Subcutaneous abdominal adipose tissue (tissue), 5 donors: Measurements from ENCODE around the gene CATSPER4.

Experiments used
- H3K27ac ChIP-seq: one replicate; pipeline ENCODE4 v1.7.0; 2013; ENCODE audit warnings: low read depth, mild to moderate bottlenecking, inconsistent platforms, low read length, moderate library complexity
- H3K27me3 ChIP-seq, 5 donors: one replicate each; pipeline ENCODE4 v1.7.0; 2013; ENCODE audit warnings: low read length in 5 of 5, inconsistent platforms in 1 of 5; ENCODE audit not compliant: control insufficient read depth in 5 of 5, insufficient read depth in 4 of 5
- H3K36me3 ChIP-seq, 5 donors: one replicate each; pipeline ENCODE4 v1.7.0; 2013; ENCODE audit warnings: low read length in 5 of 5; ENCODE audit not compliant: control insufficient read depth in 5 of 5, insufficient read depth in 5 of 5
- H3K4me1 ChIP-seq, 5 donors: one replicate each; pipeline ENCODE4 v1.7.0; 2013; ENCODE audit warnings: low read length in 5 of 5, mild to moderate bottlenecking in 3 of 5, moderate library complexity in 1 of 5; ENCODE audit not compliant: control insufficient read depth in 5 of 5, insufficient read depth in 5 of 5
- H3K4me3 ChIP-seq, 5 donors: one replicate each; pipeline ENCODE4 v1.7.0; 2013; ENCODE audit warnings: low read length in 5 of 5, low read depth in 1 of 5
- H3K9ac ChIP-seq, 5 donors: one replicate each; pipeline ENCODE4 v1.7.0; 2013; ENCODE audit warnings: low read length in 5 of 5, mild to moderate bottlenecking in 4 of 5, moderate library complexity in 3 of 5
- H3K9me3 ChIP-seq, 5 donors: one replicate each; pipeline ENCODE4 v1.7.0; 2013; ENCODE audit warnings: low read length in 5 of 5; ENCODE audit not compliant: control insufficient read depth in 5 of 5
- donor health status: healthy.
- donor health status: healthy.
- donor health status: healthy.
- donor health status: healthy.
- donor health status: healthy.

The CATSPER4 gene

DNA sequence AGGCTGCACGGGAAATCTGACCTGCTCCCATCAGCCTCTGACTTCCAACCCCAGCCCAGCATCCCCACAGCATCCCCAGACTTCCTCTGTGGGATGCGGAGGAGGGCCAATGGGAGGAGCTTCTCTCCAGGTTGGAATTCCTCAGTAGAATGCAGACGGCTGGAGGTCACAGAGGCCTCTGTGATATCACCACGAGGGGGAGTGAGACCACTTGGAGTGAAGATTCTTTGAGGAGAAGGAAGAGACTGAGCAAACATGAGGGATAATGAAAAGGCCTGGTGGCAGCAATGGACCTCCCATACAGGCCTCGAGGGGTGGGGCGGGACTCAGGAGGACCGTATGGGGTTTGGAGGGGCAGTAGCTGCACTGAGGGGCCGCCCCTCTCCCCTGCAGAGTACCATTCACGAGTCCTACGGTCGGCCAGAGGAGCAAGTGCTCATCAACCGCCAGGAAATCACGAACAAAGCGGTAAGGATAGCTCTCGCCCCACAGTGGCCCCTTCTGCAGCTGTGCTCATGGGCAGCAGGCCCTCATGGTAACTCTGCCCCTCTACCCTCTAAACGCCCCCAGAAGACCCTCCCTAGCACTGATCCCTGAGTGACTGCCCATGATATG is at the start of gene CATSPER4:
TSS of gene CATSPER4 (plus strand) at position 230 of the 615 bp plus-strand sequence. CDS start at position 256, 26 bp downstream.
- no peaks in the 10 kb centered on the region for H3K4me1 ChIP-seq
- H3K9ac ChIP-seq = no peak within 1 kb of the TSS
- H3K9me3 ChIP-seq = no peaks in the 10 kb centered on the region
- H3K4me3 ChIP-seq = no peak within 1 kb of the TSS
- H3K36me3 ChIP-seq = no peaks in the 10 kb centered on the region
- no peak within 1 kb of the TSS for H3K27ac ChIP-seq
- peaks cover 0 to 3% (median 0%) of the 10 kb centered on the region in 5 donors for H3K27me3 ChIP-seq

DNA sequence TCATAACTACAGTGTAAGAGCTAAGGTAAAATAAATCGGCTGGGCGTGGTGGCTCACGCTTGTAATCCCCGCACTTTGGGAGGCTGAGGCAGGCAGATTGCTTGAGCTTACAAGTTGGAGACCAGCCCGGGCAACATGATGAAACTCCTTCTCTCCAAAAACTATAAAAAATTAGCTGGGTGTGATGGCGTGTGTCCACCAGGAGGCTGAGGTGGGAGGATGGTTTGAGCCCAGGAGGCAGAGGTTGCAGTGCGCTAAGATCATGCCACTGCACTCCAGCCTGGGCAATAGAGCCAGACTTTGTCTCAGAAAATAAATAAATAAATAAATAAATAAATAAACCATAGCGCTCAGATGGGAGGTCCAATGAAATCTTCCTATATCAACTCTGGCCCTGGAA is 48.2 kb upstream of the CATSPER4 start:
- H3K9me3 ChIP-seq = no peaks in the 10 kb centered on the region
- no peak overlapping the region for H3K27ac ChIP-seq
- peak overlapping the region in 1 of 5 donors; percentile 6 for H3K9ac ChIP-seq
- peak overlapping the region in 4 of 5 donors; percentile 6 to 40 (median 36) for H3K4me3 ChIP-seq
- peaks cover 0 to 3% (median 2%) of the 10 kb centered on the region in 5 donors for H3K4me1 ChIP-seq
- peaks cover 0 to 5% (median 0%) of the 10 kb centered on the region in 5 donors for H3K27me3 ChIP-seq
- H3K36me3 ChIP-seq = no peaks in the 10 kb centered on the region

DNA sequence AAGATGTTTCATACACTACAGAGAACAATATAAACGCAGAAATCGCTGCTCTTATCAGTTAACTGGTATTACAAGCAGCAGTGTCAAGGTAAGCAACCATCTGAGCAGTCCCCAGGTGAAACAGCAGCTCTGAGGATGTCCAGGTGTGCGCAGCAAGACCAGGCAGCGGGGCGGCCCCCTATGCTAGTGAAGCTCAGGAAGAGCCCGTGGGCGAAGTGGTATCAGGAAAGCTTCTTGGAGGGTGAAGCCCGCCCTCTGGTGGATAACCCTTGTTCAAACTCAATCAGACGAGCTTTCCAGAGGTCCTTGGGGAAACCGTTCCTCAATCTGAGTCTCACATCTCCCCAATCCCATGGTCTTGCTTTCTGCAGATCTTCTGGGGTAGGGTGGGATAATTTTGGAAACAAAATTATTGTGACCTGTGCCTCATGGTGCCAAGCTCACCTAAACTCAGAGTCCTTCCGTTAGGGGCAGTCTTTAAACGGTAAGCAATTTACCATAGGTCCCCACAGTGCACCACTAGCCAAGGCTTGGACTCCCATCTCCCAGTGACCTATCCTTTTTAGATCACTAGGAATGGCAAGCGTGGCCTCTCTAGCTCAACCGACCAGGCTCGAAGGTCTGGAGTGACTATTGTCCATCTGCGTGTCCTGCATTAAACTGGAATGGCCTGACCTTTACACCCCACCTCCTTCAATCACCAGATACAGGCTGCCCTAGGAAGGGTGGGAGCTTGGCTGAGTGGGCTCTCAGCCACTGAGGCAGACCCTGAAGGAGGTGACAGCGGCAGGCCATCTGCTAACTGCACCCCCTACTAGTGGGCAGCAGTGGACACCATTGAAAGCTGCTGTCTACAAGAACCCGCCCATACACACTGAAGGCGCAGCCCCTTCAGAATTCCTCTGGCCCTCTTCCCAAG is 45.1 kb upstream of the CATSPER4 start:
- Histone ChIP-seq H3K9ac (no peak overlapping the region), H3K4me3 (no peak overlapping the region), H3K27me3 (peaks cover 0 to 7% (median 0%) of the 10 kb centered on the region in 5 donors), H3K9me3 (no peaks in the 10 kb centered on the region), H3K36me3 (no peaks in the 10 kb centered on the region), H3K4me1 (peaks cover 0 to 3% (median 2%) of the 10 kb centered on the region in 5 donors), H3K27ac (no peak overlapping the region)

DNA sequence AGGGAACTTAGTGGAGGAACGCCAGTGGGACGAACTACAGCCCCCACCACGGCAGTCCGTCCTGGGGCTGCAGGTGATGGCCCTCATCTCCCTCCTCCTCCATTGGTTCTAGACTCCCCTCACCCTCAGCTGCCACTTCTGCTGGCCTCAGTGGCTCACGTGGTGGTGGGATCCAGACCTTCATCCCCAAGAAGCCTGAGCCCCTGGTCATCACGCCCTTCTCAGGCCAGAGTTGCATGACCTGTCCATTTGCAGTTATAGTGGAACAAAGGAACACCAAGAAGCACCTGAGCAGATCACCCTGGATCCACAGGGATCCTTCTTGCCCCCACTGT is 44.5 kb upstream of the CATSPER4 start:
- no peak overlapping the region for H3K9ac ChIP-seq
- no peaks in the 10 kb centered on the region for H3K9me3 ChIP-seq
- no peaks in the 10 kb centered on the region for H3K36me3 ChIP-seq
- no peak overlapping the region for H3K4me3 ChIP-seq
- no peak overlapping the region for H3K27ac ChIP-seq
- H3K27me3 ChIP-seq = peaks cover 0 to 7% (median 0%) of the 10 kb centered on the region in 5 donors
- H3K4me1 ChIP-seq = peaks cover 0 to 3% (median 2%) of the 10 kb centered on the region in 5 donors

DNA sequence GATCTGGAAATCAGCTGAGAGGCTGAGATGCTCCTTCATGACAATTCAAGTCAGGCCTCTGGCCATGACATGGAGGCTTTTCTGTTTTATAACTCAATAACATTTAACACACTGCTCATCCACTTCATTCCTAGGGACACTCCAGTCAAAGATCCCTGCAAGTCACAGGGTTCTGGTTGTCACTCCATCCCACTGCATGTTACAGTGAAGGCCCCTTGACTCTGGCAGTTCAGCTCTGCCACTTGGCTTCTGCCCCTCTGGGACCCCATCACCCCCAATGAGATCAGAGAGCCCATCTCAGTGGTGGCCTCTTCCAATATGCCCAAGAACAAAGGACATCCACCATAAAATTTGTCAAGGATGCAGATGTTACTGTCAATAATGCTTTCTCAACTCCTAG is 41.5 kb upstream of the CATSPER4 start:
- H3K4me3 ChIP-seq = no peak overlapping the region
- H3K9me3 ChIP-seq = no peaks in the 10 kb centered on the region
- H3K27ac ChIP-seq = no peak overlapping the region
- H3K9ac ChIP-seq = no peak overlapping the region
- H3K27me3 ChIP-seq = peaks cover 0 to 8% (median 0%) of the 10 kb centered on the region in 5 donors
- peaks cover 0 to 3% (median 2%) of the 10 kb centered on the region in 5 donors for H3K4me1 ChIP-seq
- H3K36me3 ChIP-seq = no peaks in the 10 kb centered on the region

DNA sequence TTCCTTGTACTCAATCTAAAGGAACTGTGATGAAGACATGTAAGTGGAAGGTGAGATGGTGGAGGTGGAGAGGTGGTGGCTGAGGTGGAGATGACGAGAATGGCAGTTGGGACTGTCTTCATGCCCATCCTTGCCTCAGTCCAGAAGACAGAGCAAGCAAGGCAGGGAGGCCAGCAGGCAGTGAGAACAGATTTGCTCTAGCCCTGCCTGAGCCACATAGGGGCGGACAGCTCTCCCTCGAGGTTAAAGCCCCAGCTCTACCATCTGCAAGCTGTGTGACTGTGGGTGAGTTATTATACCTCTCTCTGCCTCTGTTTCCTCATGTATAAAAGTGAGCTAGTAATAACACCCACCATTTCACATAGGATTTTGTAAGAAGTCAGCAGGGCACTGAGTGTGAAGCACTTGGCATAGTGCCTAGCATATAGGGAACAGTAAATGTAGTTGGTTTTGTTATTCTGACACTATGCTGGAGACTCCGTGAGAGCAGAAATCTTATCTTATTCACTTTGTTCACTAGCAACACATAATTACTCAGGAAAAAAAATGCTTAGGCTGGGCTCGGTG is 36.4 kb upstream of the CATSPER4 start:
- H3K9ac ChIP-seq = no peak overlapping the region
- peaks cover 13 to 42% (median 26%) of the 10 kb centered on the region in 5 donors for H3K27me3 ChIP-seq

DNA sequence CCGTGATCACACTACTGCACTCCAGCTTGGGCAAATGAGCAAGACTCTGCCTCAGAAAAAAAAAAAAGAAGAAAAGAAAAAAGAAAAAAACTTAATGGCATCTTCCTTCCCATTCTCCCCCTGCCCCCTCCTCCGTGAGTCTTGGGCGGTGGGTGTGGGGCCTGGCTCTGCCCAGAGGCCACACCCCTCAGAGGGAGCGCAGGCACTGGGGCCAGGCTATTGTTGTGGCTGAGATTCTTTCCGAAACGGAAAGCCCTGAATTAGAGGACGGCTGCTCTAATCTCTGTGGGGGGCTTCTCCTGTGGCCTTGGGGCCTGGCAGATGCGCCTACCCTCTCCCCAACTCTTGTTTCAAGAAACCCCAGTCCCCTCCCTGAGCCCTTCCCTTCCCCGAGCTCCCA is 35.7 kb upstream of the CATSPER4 start:
- H3K27ac ChIP-seq = peak overlapping the region; percentile 72
- H3K4me3 ChIP-seq = peak overlapping the region in 2 of 5 donors; percentile 6 to 11
- H3K9me3 ChIP-seq = no peaks in the 10 kb centered on the region
- no peaks in the 10 kb centered on the region for H3K36me3 ChIP-seq
- peaks cover 13 to 45% (median 26%) of the 10 kb centered on the region in 5 donors for H3K27me3 ChIP-seq
- peaks cover 0 to 45% (median 2%) of the 10 kb centered on the region in 5 donors for H3K4me1 ChIP-seq
- H3K9ac ChIP-seq = peak overlapping the region in 2 of 5 donors; percentile 13 to 58

More for the DNA sequence above, 36.4 kb upstream of the CATSPER4 start:
- Histone ChIP-seq H3K9me3 (no peaks in the 10 kb centered on the region), H3K4me1 (peaks cover 0 to 45% (median 2%) of the 10 kb centered on the region in 5 donors), H3K36me3 (no peaks in the 10 kb centered on the region), H3K4me3 (no peak overlapping the region), H3K27ac (no peak overlapping the region)

DNA sequence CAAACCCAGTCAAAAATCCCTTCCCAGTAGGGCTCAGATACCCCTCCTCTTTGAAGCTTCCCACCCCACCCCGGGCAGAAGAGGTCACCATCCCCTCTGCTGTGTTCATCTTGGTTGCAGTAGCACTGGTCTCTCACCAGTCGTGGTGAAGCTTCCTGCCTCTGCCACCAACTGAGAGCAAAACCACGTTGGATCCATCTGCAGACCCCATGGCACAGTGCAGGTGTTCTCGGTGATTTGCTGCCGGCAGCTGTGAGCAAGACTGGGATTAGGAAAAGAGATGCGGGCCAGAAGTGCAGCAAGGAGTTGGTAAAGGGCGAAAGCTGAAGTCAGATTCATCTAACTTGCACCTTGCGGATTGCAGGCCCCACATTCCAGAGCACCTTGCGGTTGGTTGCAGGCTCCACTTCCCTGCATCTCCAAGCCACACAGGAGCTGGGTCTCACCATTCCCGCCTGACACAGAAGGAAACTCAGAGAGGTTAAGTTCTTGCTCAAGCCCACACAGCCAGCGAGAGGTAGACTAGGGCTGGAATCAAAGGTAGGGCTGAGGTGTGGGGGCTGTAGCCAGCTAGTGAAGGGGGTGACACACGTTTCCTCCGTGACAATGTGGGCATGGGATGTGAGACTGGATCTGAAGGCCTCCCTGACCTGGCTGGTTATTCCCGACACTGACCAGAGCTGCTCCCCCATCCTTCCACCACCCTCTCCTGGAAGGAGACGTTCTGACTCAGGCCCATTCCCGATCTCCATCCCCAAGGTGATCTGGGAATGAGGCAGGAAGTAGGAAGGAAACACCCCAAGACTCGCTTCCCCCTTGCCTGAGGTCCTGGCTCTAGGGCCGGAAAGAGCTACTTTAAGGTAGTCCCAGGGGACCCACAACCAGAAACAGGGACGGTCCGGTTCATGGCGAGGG is 34.8 kb upstream of the CATSPER4 start:
- Histone ChIP-seq H3K4me1 (peaks cover 0 to 45% (median 2%) of the 10 kb centered on the region in 5 donors), H3K36me3 (no peaks in the 10 kb centered on the region), H3K4me3 (peak overlapping the region in 3 of 5 donors; percentile 45 to 53 (median 47)), H3K27me3 (peaks cover 13 to 45% (median 26%) of the 10 kb centered on the region in 5 donors), H3K9ac (peak overlapping the region in 3 of 5 donors; percentile 8 to 58 (median 13)), H3K27ac (peak overlapping the region; percentile 72), H3K9me3 (no peaks in the 10 kb centered on the region)
